SKM-1 (cell line): ENCODE data around the gene ETDC.
"Not testable (repeated sequence)": the region's sequence is repeated elsewhere in the genome, so short reads cannot be mapped to it uniquely, and the experiment has no call there.

Experiments used
- DNase-seq: peaks from one replicate; lab custom pipeline; 2025; ENCODE audit not compliant: unreplicated experiment; lab: John Stamatoyannopoulos, UW

Gene ETDC

GRCh38 chrX:135309430-135309923 is at the start of gene ETDC:
Gene ETDC, plus strand, starts transcription at chrX:135309480. Its CDS starts 0 bp downstream, at chrX:135309480.
- no peak for DNase-seq

- not testable (repeated sequence) for DNase-seq
Measured at GRCh38 chrX:135260976-135261375, 48.3 kb upstream of the ETDC start.

- DNase-seq = not testable (repeated sequence)
Measured at GRCh38 chrX:135263376-135263775, 45.9 kb upstream of the ETDC start.

DNA sequence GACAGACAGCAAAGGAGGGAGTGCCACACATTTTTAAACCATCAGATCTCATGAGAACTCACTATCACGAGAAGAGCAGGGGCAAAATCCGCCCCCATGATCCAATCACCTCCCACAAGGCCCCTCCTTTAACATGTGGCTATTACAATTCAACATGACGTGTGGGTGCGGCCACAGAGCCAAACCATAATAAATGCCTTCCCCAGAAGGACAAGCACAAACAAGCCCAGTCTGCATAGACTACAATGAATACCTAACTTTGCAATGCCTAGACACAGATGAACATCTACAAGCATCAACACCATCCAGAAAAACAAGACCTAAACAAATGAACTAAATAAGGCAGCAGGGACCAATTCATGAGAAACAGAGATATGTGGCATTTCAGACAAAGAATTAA is 45.1 kb upstream of the ETDC start:
- no peak for DNase-seq

GRCh38 chrX:135273162-135273561 is 36.1 kb upstream of the ETDC start:
- DNase-seq = no peak

- DNase-seq = peak; percentile 3
Measured at GRCh38 chrX:135275973-135276372, 33.3 kb upstream of the ETDC start.

- no peak for DNase-seq
Measured at GRCh38 chrX:135287266-135287823, 21.9 kb upstream of the ETDC start.

- DNase-seq = no peak
Measured at GRCh38 chrX:135295238-135295943, 13.9 kb upstream of the ETDC start.

GRCh38 chrX:135295944-135296305 is 13.4 kb upstream of the ETDC start:
- no peak for DNase-seq

DNA sequence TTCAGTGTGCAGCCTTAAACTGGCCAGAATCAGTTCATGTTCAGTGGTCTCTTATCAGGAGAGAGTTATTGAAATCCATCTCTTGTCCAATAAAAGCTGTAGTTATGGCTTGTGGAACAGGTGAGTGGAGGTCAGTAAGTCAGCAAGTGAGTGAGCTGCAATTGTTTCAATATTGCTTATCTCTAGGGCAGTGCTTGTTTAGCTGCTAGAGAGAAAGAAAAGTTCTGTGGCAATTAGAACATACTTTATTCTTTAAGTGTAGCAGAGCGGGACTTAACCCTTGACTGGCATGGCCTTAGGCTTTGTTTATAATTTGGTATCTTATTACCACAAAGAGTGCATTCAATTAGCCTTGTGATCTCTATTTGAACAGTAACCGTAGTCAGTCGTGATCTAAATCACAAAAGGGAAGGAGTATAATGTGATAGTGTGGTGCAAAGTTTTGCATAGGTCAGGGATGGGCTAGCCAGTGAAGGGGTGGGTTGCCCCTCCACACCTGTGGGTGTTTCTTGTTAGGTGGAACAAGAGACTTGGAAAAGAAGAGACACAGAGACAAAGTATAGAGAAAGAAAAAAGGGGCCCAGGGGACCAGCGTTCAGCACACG is 6.9 kb upstream of the ETDC start:
- no peak for DNase-seq

GRCh38 chrX:135304741-135305140 is 4.5 kb upstream of the ETDC start:
- no peak for DNase-seq

GRCh38 chrX:135307171-135307570 is 2.1 kb upstream of the ETDC start:
- DNase-seq = no peak

DNA sequence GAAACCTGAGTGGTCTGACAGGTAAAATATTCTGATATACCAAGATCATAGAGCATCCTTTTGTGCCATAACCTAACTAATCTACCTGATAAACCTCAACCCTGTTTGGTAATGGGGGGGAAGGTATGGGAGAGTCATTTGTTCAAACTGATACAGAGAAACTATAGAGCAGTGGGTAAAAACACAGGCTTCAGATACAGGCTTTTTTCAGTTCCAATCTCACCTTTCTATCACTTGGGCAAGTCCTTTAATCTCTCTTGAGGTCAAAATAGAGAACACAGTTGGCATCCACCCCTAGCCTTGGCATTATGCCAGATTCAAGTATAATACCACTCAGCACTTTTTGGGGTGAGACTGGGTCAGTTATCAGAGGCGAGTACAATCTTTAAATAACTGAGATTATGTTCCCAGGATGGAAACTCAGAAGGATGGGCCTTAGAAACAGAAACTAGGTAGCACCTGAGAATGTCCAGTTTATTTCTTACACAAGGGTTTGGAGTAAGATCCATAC is 880 bp upstream of the ETDC start:
- no peak for DNase-seq

GRCh38 chrX:135315864-135316263 is 6.6 kb downstream of the ETDC start:
- DNase-seq = no peak

DNA sequence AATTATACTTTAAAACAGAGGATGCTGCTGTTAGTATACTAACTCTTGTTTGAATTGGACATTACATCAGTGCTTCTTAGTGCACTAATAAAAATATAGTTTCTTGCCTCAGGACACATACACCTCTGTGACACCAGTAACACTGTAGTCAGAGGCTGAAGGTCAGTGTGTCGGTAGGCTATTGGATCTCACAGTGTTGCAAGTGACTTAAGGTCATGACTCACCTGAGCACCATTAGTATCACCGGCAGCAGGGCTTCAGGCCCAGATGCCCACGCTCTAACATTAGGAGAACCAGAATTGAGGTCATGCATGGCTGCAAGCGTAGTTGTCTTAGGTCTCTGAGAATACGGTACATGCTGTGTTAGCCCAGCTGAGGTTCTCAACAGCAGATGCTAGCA is 15.2 kb downstream of the ETDC start:
- no peak for DNase-seq

DNA sequence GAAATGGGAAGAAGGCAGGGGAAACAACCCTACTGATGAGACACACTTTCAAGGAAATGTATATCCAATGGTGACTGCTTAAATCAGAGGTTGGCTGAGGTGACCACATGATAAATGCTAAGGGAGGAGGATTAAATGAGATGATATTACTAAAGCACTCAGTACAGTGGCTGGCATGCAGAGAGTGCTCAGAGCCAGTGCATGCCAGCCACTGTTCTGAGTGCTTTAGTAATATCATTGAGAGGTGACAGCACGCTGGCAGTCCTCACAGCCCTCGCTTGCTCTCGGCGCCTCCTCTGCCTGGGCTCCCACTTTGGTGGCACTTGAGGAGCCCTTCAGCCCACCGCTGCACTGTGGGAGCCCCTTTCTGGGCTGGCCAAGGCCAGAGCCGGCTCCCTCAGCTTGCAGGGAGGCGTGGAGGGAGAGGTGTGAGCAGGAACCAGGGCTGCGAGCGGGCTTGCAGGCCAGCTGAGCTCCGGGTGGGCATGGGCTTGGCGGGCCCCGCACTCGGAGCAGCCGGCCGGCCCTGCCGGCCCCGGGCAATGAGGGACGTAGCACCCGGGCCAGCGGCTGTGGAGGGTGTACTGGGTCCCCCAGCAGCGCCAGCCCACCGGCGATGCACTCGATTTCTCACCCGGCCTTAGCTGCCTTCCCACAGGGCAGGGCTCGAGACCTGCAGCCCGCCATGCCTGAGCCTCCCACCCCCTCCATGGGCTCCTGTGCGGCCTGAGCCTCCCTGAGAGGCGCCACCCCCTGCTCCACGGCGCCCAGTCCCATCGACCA is 15.9 kb downstream of the ETDC start:
- DNase-seq = not testable (repeated sequence)

- DNase-seq = no peak
Measured at GRCh38 chrX:135327299-135327698, 18.0 kb downstream of the ETDC start.

GRCh38 chrX:135328421-135329005 is 19.2 kb downstream of the ETDC start:
- no peak for DNase-seq

DNA sequence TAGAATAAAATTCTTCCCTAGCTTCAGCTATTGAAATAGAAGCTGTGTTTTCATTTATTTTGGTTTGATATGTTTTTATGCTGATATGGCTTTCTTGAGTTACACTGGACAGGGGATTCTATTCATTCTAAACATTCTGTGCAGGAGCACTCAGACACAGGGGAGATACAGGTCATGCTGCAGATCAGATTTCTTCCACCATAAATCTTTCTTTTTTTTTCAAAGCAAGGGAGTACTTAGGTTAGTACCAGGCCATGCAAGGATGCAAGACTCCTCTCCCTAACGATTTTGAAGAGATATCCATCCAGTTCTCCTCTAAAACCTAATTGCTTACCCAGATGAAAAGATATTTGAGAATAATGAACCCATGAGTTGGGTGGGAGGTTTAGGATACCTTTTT is 21.4 kb downstream of the ETDC start:
- no peak for DNase-seq

- DNase-seq = no peak
Measured at GRCh38 chrX:135331525-135331924, 22.2 kb downstream of the ETDC start.

DNA sequence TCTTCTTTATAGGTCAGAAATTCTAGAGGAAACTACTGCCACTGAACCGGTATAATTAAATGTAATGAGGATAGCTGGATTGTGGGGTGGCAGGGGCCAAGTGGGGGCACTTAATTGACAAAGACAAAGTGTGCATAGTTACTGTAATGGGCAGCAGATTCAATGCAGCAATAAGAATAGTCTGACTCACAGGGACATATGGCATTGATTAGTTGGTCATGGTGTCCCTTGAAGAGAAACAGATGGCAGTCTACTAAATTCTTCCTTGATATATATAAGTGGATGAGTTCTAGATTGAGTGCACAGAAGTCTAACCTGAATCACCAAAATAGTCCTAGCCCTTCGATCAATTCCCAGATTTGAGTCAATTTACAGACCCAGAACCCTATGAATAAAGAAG is 31.6 kb downstream of the ETDC start:
- no peak for DNase-seq
